Central memory CD8-positive, alpha-beta T cell (primary cell): ENCODE results near the gene RXFP4.

Experiments
- ATAC-seq: fragments of 150-1000 bp; cut with Tn5 transposase; replicated peaks from 2 replicates; pipeline ENCODE4 v1.10.0; 2022; ENCODE audit warnings: mild to moderate bottlenecking, moderate FRiP score, moderate number of reproducible peaks; ENCODE audit not compliant: poor library complexity, severe bottlenecking; ENCODE audit errors: extremely low read depth
- DNase-seq, 2 donors: peaks; one replicate each; pipeline ENCODE4 v3.0.0; 2021; ENCODE audit warnings: low spot score in 2 of 2
- H3K27ac Mint-ChIP-seq: one replicate; pipeline ENCODE4 v1.8.0; 2022; ENCODE audit warnings: low read depth, mild to moderate bottlenecking, moderate library complexity, mixed read lengths
- H3K27me3 Mint-ChIP-seq: one replicate; pipeline ENCODE4 v1.8.0; 2022; ENCODE audit warnings: mixed read lengths
- H3K36me3 Mint-ChIP-seq: one replicate; pipeline ENCODE4 v1.8.0; 2022; ENCODE audit warnings: mild to moderate bottlenecking, moderate library complexity, mixed read lengths; ENCODE audit not compliant: insufficient read depth
- H3K4me1 Mint-ChIP-seq: one replicate; pipeline ENCODE4 v1.8.0; 2022; ENCODE audit warnings: mixed read lengths
- H3K4me3 Mint-ChIP-seq: one replicate; pipeline ENCODE4 v1.8.0; 2022; ENCODE audit warnings: mild to moderate bottlenecking, moderate library complexity, mixed read lengths
- H3K9me3 Mint-ChIP-seq: one replicate; pipeline ENCODE4 v1.8.0; 2022; ENCODE audit warnings: mixed read lengths

The RXFP4 gene

GRCh38 chr1:155951753-155952504 is 10.5 kb downstream of the RXFP4 start:
- ATAC-seq (no peak), DNase-seq (no peak)
- Mint-ChIP-seq H3K27me3 (no peaks in the 10 kb centered on the region), H3K27ac (no peak overlapping the region), H3K36me3 (peaks cover 82% of the 10 kb centered on the region), H3K9me3 (no peaks in the 10 kb centered on the region), H3K4me3 (no peak overlapping the region), H3K4me1 (peaks cover 4% of the 10 kb centered on the region)

- Mint-ChIP-seq H3K4me3 (no peak overlapping the region), H3K27me3 (no peaks in the 10 kb centered on the region), H3K36me3 (peaks cover 85% of the 10 kb centered on the region), H3K27ac (no peak overlapping the region), H3K4me1 (no peaks in the 10 kb centered on the region), H3K9me3 (no peaks in the 10 kb centered on the region)
- ATAC-seq = no peak
- no peak for DNase-seq
Observed at GRCh38 chr1:155952505-155952890, 11.1 kb downstream of the RXFP4 start.

DNA sequence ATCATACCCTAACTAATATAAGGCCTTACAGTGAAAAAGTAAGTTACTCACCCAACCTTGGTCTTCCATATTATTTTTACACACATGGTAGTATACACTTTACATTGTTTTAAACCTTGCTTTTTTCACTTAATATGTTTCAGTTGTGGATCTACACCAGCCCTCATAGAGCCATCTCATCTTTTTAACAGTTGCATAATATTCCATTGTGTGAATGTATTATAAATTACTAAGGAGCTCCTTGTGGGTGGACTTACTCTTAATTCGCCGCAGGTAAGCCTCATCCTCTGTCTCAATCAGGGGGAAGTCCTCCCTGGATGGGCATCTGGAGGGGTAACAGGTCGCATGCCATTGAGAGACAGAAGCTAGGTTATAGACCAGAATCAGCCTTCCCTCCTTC is 13.2 kb downstream of the RXFP4 start:
- ATAC-seq (no peak), DNase-seq (no peak)
- Mint-ChIP-seq H3K36me3 (peaks cover 87% of the 10 kb centered on the region), H3K27me3 (no peaks in the 10 kb centered on the region), H3K27ac (no peak overlapping the region), H3K4me1 (no peaks in the 10 kb centered on the region), H3K9me3 (no peaks in the 10 kb centered on the region), H3K4me3 (no peak overlapping the region)

- Mint-ChIP-seq H3K27me3 (no peaks in the 10 kb centered on the region), H3K4me1 (peaks cover 15% of the 10 kb centered on the region), H3K27ac (no peak overlapping the region), H3K4me3 (no peak overlapping the region), H3K36me3 (peaks cover 95% of the 10 kb centered on the region), H3K9me3 (no peaks in the 10 kb centered on the region)
- ATAC-seq (no peak), DNase-seq (no peak)
Observed at GRCh38 chr1:155957411-155957915, 16.0 kb downstream of the RXFP4 start.

- peak overlapping the region; percentile 87 for H3K27ac Mint-ChIP-seq
Observed at GRCh38 chr1:155960081-155960745, 18.8 kb downstream of the RXFP4 start.

DNA sequence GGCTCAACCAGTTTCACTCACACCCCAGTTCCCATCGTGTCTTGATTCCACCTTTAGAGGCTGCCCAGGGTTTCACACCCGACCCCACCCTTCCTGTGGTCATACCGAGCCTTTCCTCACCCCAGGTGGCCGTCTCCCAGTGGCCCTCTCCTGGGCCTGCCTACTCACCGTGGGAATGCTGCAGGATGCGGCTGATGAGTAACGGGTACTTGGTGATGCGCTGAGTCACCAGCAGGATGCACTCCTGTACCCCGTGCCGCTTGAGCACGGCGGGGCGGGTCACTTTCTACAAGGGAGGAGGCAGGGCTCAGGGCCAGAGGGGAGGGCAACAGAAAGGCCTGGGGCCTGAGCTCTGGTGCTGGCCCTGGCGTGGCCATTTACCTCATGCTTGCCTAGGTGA is 20.5 kb downstream of the RXFP4 start:
- Mint-ChIP-seq H3K36me3 (peaks cover 85% of the 10 kb centered on the region), H3K4me3 (peak overlapping the region; percentile 25), H3K27me3 (no peaks in the 10 kb centered on the region), H3K9me3 (no peaks in the 10 kb centered on the region), H3K27ac (peak overlapping the region; percentile 68), H3K4me1 (peaks cover 30% of the 10 kb centered on the region)
- DNase-seq (no peak), ATAC-seq (no peak)

More at GRCh38 chr1:155960081-155960745, 18.8 kb downstream of the RXFP4 start:
- no peak overlapping the region for H3K4me3 Mint-ChIP-seq
- DNase-seq (no peak), ATAC-seq (no peak)
- peaks cover 87% of the 10 kb centered on the region for H3K36me3 Mint-ChIP-seq
- H3K9me3 Mint-ChIP-seq = no peaks in the 10 kb centered on the region
- peaks cover 18% of the 10 kb centered on the region for H3K4me1 Mint-ChIP-seq
- no peaks in the 10 kb centered on the region for H3K27me3 Mint-ChIP-seq

GRCh38 chr1:155962599-155963211 is 21.3 kb downstream of the RXFP4 start:
- peak overlapping the region; percentile 55 for H3K27ac Mint-ChIP-seq
- H3K36me3 Mint-ChIP-seq = peaks cover 79% of the 10 kb centered on the region
- H3K27me3 Mint-ChIP-seq = no peaks in the 10 kb centered on the region
- no peak for ATAC-seq
- peaks cover 37% of the 10 kb centered on the region for H3K4me1 Mint-ChIP-seq
- H3K4me3 Mint-ChIP-seq = no peak overlapping the region
- no peaks in the 10 kb centered on the region for H3K9me3 Mint-ChIP-seq
- no peak for DNase-seq

- Mint-ChIP-seq H3K36me3 (peaks cover 73% of the 10 kb centered on the region), H3K4me3 (no peak overlapping the region), H3K9me3 (no peaks in the 10 kb centered on the region), H3K4me1 (peaks cover 52% of the 10 kb centered on the region), H3K27ac (peak overlapping the region; percentile 79), H3K27me3 (no peaks in the 10 kb centered on the region)
- DNase-seq (no peak), ATAC-seq (no peak)
Observed at GRCh38 chr1:155964193-155964592, 22.8 kb downstream of the RXFP4 start.

GRCh38 chr1:155966135-155966534 is 24.7 kb downstream of the RXFP4 start:
- ATAC-seq (no peak), DNase-seq (no peak)
- Mint-ChIP-seq H3K27ac (peak overlapping the region; percentile 86), H3K4me3 (peak overlapping the region; percentile 51), H3K9me3 (no peaks in the 10 kb centered on the region), H3K4me1 (peaks cover 65% of the 10 kb centered on the region), H3K36me3 (peaks cover 66% of the 10 kb centered on the region), H3K27me3 (no peaks in the 10 kb centered on the region)

DNA sequence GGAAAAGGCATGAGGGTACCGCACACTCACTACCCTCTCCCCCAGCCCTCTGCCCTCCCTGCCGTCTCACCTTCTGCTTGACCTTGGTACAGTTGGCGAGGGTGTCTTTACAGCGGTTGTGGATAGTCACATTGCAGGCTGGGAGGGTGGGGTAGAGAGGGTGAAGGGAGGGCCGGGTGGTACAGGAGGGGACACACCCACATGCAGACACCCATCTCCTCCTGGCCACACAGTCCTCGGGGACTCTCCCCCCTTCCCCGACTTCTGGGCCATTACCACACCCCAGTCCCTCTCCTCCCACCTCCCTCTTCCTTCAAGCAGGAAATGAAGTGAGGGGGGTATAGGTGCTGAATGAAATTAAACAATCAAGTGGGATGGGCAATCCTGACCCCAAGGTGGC is 25.3 kb downstream of the RXFP4 start:
- DNase-seq (no peak), ATAC-seq (no peak)
- Mint-ChIP-seq H3K9me3 (no peaks in the 10 kb centered on the region), H3K27me3 (no peaks in the 10 kb centered on the region), H3K27ac (peak overlapping the region; percentile 86), H3K4me1 (peaks cover 68% of the 10 kb centered on the region), H3K4me3 (peak overlapping the region; percentile 51), H3K36me3 (peaks cover 60% of the 10 kb centered on the region)

DNA sequence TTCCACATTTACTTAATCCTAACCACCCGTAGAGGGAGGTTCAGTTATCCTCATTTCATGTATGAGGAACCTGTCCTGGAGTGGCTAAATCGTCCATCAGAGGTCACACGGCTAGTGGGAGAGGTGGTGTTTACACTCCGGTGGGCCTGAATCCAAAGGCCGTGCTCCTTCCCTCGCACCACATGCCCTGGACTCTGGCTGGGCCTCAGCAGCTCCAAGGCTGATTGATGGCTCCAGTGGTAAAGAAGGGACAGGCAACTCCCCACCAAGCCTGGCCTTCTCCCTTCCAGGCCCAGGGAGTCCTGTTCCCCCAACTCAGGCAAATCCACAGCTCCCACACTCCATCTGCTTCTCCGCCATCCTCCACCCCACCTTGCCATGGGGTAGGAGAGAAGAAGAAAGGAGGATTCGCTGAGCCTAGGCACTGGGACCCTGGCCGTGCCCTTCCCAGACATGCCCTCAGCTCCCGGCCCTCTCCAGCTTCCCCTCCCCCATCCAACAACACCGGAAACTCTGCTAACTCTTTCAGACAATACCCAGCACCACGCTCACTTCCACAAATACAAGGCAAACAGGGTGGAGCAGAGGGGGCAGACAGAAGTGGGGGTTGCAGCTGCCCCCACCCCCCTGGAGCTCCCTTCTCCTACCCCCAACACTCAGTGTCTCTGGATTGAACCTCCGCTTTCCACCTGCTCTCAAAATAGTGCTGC is 26.1 kb downstream of the RXFP4 start:
- H3K27ac Mint-ChIP-seq = peak overlapping the region; percentile 86
- no peaks in the 10 kb centered on the region for H3K27me3 Mint-ChIP-seq
- peaks cover 53% of the 10 kb centered on the region for H3K36me3 Mint-ChIP-seq
- peak overlapping the region; percentile 62 for H3K4me3 Mint-ChIP-seq
- ATAC-seq = peak; percentile 49
- no peak for DNase-seq
- peaks cover 70% of the 10 kb centered on the region for H3K4me1 Mint-ChIP-seq
- no peaks in the 10 kb centered on the region for H3K9me3 Mint-ChIP-seq

- Mint-ChIP-seq H3K4me3 (peak overlapping the region; percentile 62), H3K36me3 (peaks cover 52% of the 10 kb centered on the region)
Observed at GRCh38 chr1:155968051-155968400, 26.6 kb downstream of the RXFP4 start.

More at GRCh38 chr1:155968051-155968400, 26.6 kb downstream of the RXFP4 start:
- ATAC-seq = no peak
- Mint-ChIP-seq H3K9me3 (no peaks in the 10 kb centered on the region), H3K4me1 (peaks cover 75% of the 10 kb centered on the region), H3K27me3 (no peaks in the 10 kb centered on the region), H3K27ac (peak overlapping the region; percentile 86)
- DNase-seq = no peak
